K562 (cell line): ENCODE measurements around the gene CD84. TPM values are rescaled to one million over a fixed set of nuclear protein-coding genes. Genes with fewer than 3 reads are reported as not detected.

Experiments
- CBX1 ChIP-seq: sonication (generic); IDR thresholded peaks from 2 replicates; pipeline ENCODE4 v1.6.1; 2016; ENCODE audit warnings: antibody characterized with exemption, low read depth, mild to moderate bottlenecking
- CHCHD3 ChIP-seq: fragments of 250-450 bp; sonication (Bioruptor Pico); IDR thresholded peaks from 2 replicates; pipeline ENCODE4 v2.1.2; 2022; ENCODE audit warnings: mild to moderate bottlenecking
- MCM7 ChIP-seq, 2 experiments: fragments of 450-650 bp; IDR thresholded peaks; 2 replicates each; pipeline ENCODE4 v1.6.1; 2016 to 2018
- NCOA4 ChIP-seq: fragments of 450-650 bp; IDR thresholded peaks from 2 replicates; pipeline ENCODE4 v1.6.1; 2018; ENCODE audit warnings: mild to moderate bottlenecking; ENCODE audit not compliant: partially characterized antibody
- PBX2 ChIP-seq, 2 experiments: IDR thresholded peaks in 1 of 2; conservative IDR thresholded peaks in 1 of 2; 2 replicates each; pipeline ENCODE4 v1.6.1; 2016; ENCODE audit warnings: low read depth in 2 of 2, mild to moderate bottlenecking in 1 of 2, missing compliant biosample characterization in 1 of 2, missing genetic modification characterization in 1 of 2, moderate library complexity in 1 of 2
- PHB ChIP-seq: fragments of 250-450 bp; sonication (Bioruptor Pico); IDR thresholded peaks from 2 replicates; pipeline ENCODE4 v1.5.0; 2021
- RBM34 ChIP-seq: fragments of 200-400 bp; formaldehyde crosslinking; IDR thresholded peaks from 2 replicates; pipeline ENCODE4 v1.6.1; 2018; ENCODE audit warnings: low read length, borderline replicate concordance; ENCODE audit not compliant: insufficient read depth
- ZNF232 ChIP-seq: sonication (generic); formaldehyde crosslinking; IDR thresholded peaks from 2 replicates; pipeline ENCODE4 v1.8.0; 2022; ENCODE audit warnings: mild to moderate bottlenecking, missing genetic modification reagents
- ZNF583 ChIP-seq: fragments of 250-450 bp; sonication (Bioruptor Pico); IDR thresholded peaks from 2 replicates; pipeline ENCODE4 v1.4.0; 2020
- ZNF75A ChIP-seq: fragments of 450-650 bp; formaldehyde crosslinking; IDR thresholded peaks from 2 replicates; pipeline ENCODE4 v1.4.0; 2020; ENCODE audit warnings: mild to moderate bottlenecking
- ZSCAN32 ChIP-seq: fragments of 450-650 bp; formaldehyde crosslinking; IDR thresholded peaks from 2 replicates; pipeline ENCODE4 v1.4.0; 2020; ENCODE audit warnings: mild to moderate bottlenecking, moderate library complexity
- polyA plus RNA-seq, 8 experiments: library from polyadenylated mRNA; depleted of rRNA in 4 of 8; stranded (reverse) in 5 of 8; unstranded in 3 of 8; fragments of >200 nt; fragmentation: Nextera tagmentation in 2 of 8; fragmentation: Illumina TruSeq in 1 of 8; extraction: Ambion mirVana in 2 of 8; extraction: Trizol in 1 of 8; gene quantifications; 2 replicates each; pipeline versions ENCODE4 v1.2.1 to v1.2.3, GENCODE V29; 2011 to 2014; ENCODE audit warnings: inconsistent platforms in 1 of 8, missing spikeins in 1 of 8
- total RNA-seq, 7 experiments: library from RNA; depleted of rRNA in 6 of 7; stranded (reverse); fragments of >200 nt in 6 of 7; fragmentation: Illumina TruSeq in 2 of 7; extraction: Trizol in 2 of 7; gene quantifications; 2 replicates each; pipeline versions ENCODE4 v1.2.1 to v1.2.3, GENCODE V29; 2011 to 2021; ENCODE audit warnings: low replicate concordance in 1 of 7
- TF ChIP-seq, protein P1 (sequence below): sonication (generic); formaldehyde crosslinking; IDR thresholded peaks from 2 replicates; pipeline ENCODE4 v1.8.0; 2022; ENCODE audit warnings: mild to moderate bottlenecking, missing genetic modification reagents

Gene CD84
- total and polyA plus RNA-seq, 9 of the 15 experiments (the other 6 are each of a cell fraction or from before 2014, with no cell fraction given): 0.82 to 6.8 (median 2.0) TPM

- TF ChIP-seq, protein P1, sequence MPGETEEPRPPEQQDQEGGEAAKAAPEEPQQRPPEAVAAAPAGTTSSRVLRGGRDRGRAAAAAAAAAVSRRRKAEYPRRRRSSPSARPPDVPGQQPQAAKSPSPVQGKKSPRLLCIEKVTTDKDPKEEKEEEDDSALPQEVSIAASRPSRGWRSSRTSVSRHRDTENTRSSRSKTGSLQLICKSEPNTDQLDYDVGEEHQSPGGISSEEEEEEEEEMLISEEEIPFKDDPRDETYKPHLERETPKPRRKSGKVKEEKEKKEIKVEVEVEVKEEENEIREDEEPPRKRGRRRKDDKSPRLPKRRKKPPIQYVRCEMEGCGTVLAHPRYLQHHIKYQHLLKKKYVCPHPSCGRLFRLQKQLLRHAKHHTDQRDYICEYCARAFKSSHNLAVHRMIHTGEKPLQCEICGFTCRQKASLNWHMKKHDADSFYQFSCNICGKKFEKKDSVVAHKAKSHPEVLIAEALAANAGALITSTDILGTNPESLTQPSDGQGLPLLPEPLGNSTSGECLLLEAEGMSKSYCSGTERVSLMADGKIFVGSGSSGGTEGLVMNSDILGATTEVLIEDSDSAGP (CRISPR knock-in tag): no peak
- TF ChIP-seq CBX1 (no peak), MCM7 (IDR thresholded peaks at IDR 0.05) (no peak), PBX2 (CRISPR knock-in tag; IDR thresholded peaks at IDR 0.05; ENCODE audit: low read depth) (no peak), PBX2 (tag; conservative IDR thresholded peaks at IDR 0.05; ENCODE audit: low read depth) (no peak), ZNF232 (CRISPR knock-in tag) (no peak), PHB (no peak), ZNF75A (CRISPR knock-in tag) (no peak), ZSCAN32 (CRISPR knock-in tag) (no peak), RBM34 (no peak), CHCHD3 (no peak), NCOA4 (no peak), ZNF583 (no peak)
These were observed 87.3 kb downstream of the CD84 start (continued) for GRCh38 chr1:160491981-160492380.

Other genes starting within 250 kb of the CD84 start
Only the 7 nearest of the 9 such genes appear.
- gene NHLH1, start 212.4 kb downstream of the CD84 start, total RNA-seq (2014; rRNA removed): 0.09 and 0.16 TPM in 2 replicates
- gene NHLH1, start 212.4 kb downstream of the CD84 start, total RNA-seq (2014; rRNA removed; fragmentation: Illumina TruSeq; extraction: Trizol): 0.33 and 0.35 TPM in 2 replicates
- not detected in 2 replicates for gene NHLH1, start 212.4 kb downstream of the CD84 start, total RNA-seq (2015; rRNA removed; fragmentation: Illumina TruSeq; extraction: Trizol)
- gene NHLH1, start 212.4 kb downstream of the CD84 start, total RNA-seq (2021): 0.78 and 0.84 TPM in 2 replicates
- gene NHLH1, start 212.4 kb downstream of the CD84 start, polyA plus RNA-seq (2011; rRNA removed): 0.29 and 0.57 TPM in 2 replicates
- 0.88 and 1.0 TPM in 2 replicates for gene NHLH1, start 212.4 kb downstream of the CD84 start, polyA plus RNA-seq (2014; fragmentation: Illumina TruSeq; extraction: Trizol)
- under 1 TPM; 0.20 to 0.37 TPM for gene NHLH1, start 212.4 kb downstream of the CD84 start, polyA plus RNA-seq (2014; fragmentation: Nextera tagmentation; extraction: Ambion mirVana)
- gene NHLH1, start 212.4 kb downstream of the CD84 start, polyA plus RNA-seq (2014; rRNA removed): 1.3 and 1.4 TPM in 2 replicates
- gene VANGL2, start 178.9 kb downstream of the CD84 start, total RNA-seq (2014; rRNA removed): 0.82 and 1.1 TPM in 2 replicates
- gene VANGL2, start 178.9 kb downstream of the CD84 start, total RNA-seq (2014; rRNA removed; fragmentation: Illumina TruSeq; extraction: Trizol): 0.95 and 1.1 TPM in 2 replicates
- gene VANGL2, start 178.9 kb downstream of the CD84 start, total RNA-seq (2015; rRNA removed; fragmentation: Illumina TruSeq; extraction: Trizol): 0.98 and 1.1 TPM in 2 replicates
- 3.4 and 3.8 TPM in 2 replicates for gene VANGL2, start 178.9 kb downstream of the CD84 start, total RNA-seq (2021)
- 4.0 and 4.4 TPM in 2 replicates for gene VANGL2, start 178.9 kb downstream of the CD84 start, polyA plus RNA-seq (2011; rRNA removed)
- gene VANGL2, start 178.9 kb downstream of the CD84 start, polyA plus RNA-seq (2014; fragmentation: Illumina TruSeq; extraction: Trizol): 3.5 TPM in 2 replicates
- gene VANGL2, start 178.9 kb downstream of the CD84 start, polyA plus RNA-seq (2014; fragmentation: Nextera tagmentation; extraction: Ambion mirVana): under 1 TPM; 0.28 to 0.42 TPM
- gene VANGL2, start 178.9 kb downstream of the CD84 start, polyA plus RNA-seq (2014; rRNA removed): 3.7 and 3.9 TPM in 2 replicates
- 0.94 and 1.1 TPM in 2 replicates for gene SLAMF6, start 56.2 kb downstream of the CD84 start, total RNA-seq (2014; rRNA removed)
- 1.8 and 2.0 TPM in 2 replicates for gene SLAMF6, start 56.2 kb downstream of the CD84 start, total RNA-seq (2014; rRNA removed; fragmentation: Illumina TruSeq; extraction: Trizol)
- gene SLAMF6, start 56.2 kb downstream of the CD84 start, total RNA-seq (2015; rRNA removed; fragmentation: Illumina TruSeq; extraction: Trizol): 3.9 and 4.8 TPM in 2 replicates
- 0.87 and 1.0 TPM in 2 replicates for gene SLAMF6, start 56.2 kb downstream of the CD84 start, total RNA-seq (2021)
- 0.70 and 0.77 TPM in 2 replicates for gene SLAMF6, start 56.2 kb downstream of the CD84 start, polyA plus RNA-seq (2011; rRNA removed)
- gene SLAMF6, start 56.2 kb downstream of the CD84 start, polyA plus RNA-seq (2014; fragmentation: Illumina TruSeq; extraction: Trizol): 2.0 and 2.9 TPM in 2 replicates
- 1 to 10 TPM in 1 of 2 experiments, under 1 TPM in 1; 0.56 to 1.7 TPM for gene SLAMF6, start 56.2 kb downstream of the CD84 start, polyA plus RNA-seq (2014; fragmentation: Nextera tagmentation; extraction: Ambion mirVana)
- gene SLAMF6, start 56.2 kb downstream of the CD84 start, polyA plus RNA-seq (2014; rRNA removed): 0.90 and 1.6 TPM in 2 replicates
- not detected in 2 replicates for gene SLAMF1, start 67.5 kb upstream of the CD84 start, total RNA-seq (2014; rRNA removed)
- not detected in 2 replicates for gene SLAMF1, start 67.5 kb upstream of the CD84 start, total RNA-seq (2014; rRNA removed; fragmentation: Illumina TruSeq; extraction: Trizol)
- gene SLAMF1, start 67.5 kb upstream of the CD84 start, total RNA-seq (2015; rRNA removed; fragmentation: Illumina TruSeq; extraction: Trizol): 0.04 and 0.15 TPM in 2 replicates
- gene SLAMF1, start 67.5 kb upstream of the CD84 start, total RNA-seq (2021): 0.11 and 0.22 TPM in 2 replicates
- gene SLAMF1, start 67.5 kb upstream of the CD84 start, polyA plus RNA-seq (2011; rRNA removed): not detected in 2 replicates
- 0.08 TPM in 1 of 2 replicates, not detected in the other for gene SLAMF1, start 67.5 kb upstream of the CD84 start, polyA plus RNA-seq (2014; fragmentation: Illumina TruSeq; extraction: Trizol)
- gene SLAMF1, start 67.5 kb upstream of the CD84 start, polyA plus RNA-seq (2014; fragmentation: Nextera tagmentation; extraction: Ambion mirVana): under 1 TPM; 0.04 to 0.13 TPM
- 0.17 TPM in 1 of 2 replicates, not detected in the other for gene SLAMF1, start 67.5 kb upstream of the CD84 start, polyA plus RNA-seq (2014; rRNA removed)
- 0.53 TPM in 1 of 2 replicates, not detected in the other for gene CD48, start 132.3 kb upstream of the CD84 start, total RNA-seq (2014; rRNA removed)
- gene CD48, start 132.3 kb upstream of the CD84 start, total RNA-seq (2014; rRNA removed; fragmentation: Illumina TruSeq; extraction: Trizol): 0.11 and 0.38 TPM in 2 replicates
- gene CD48, start 132.3 kb upstream of the CD84 start, total RNA-seq (2015; rRNA removed; fragmentation: Illumina TruSeq; extraction: Trizol): 0.40 and 0.94 TPM in 2 replicates
- gene CD48, start 132.3 kb upstream of the CD84 start, total RNA-seq (2021): 0.42 and 0.65 TPM in 2 replicates
- not detected in 2 replicates for gene CD48, start 132.3 kb upstream of the CD84 start, polyA plus RNA-seq (2011; rRNA removed)
- gene CD48, start 132.3 kb upstream of the CD84 start, polyA plus RNA-seq (2014; fragmentation: Illumina TruSeq; extraction: Trizol): 0.10 and 0.24 TPM in 2 replicates
- gene CD48, start 132.3 kb upstream of the CD84 start, polyA plus RNA-seq (2014; fragmentation: Nextera tagmentation; extraction: Ambion mirVana): under 1 TPM in 1 of 2 experiments, not detected in 1; 0.27 TPM
- gene CD48, start 132.3 kb upstream of the CD84 start, polyA plus RNA-seq (2014; rRNA removed): 0.18 and 0.30 TPM in 2 replicates
- gene SLAMF7, start 159.8 kb upstream of the CD84 start, total RNA-seq (2014; rRNA removed): 0.12 TPM in 1 of 2 replicates, not detected in the other
- gene SLAMF7, start 159.8 kb upstream of the CD84 start, total RNA-seq (2014; rRNA removed; fragmentation: Illumina TruSeq; extraction: Trizol): 0.11 and 0.19 TPM in 2 replicates
- gene SLAMF7, start 159.8 kb upstream of the CD84 start, total RNA-seq (2015; rRNA removed; fragmentation: Illumina TruSeq; extraction: Trizol): 0.18 and 0.23 TPM in 2 replicates
- 0.35 and 0.49 TPM in 2 replicates for gene SLAMF7, start 159.8 kb upstream of the CD84 start, total RNA-seq (2021)
- not detected in 2 replicates for gene SLAMF7, start 159.8 kb upstream of the CD84 start, polyA plus RNA-seq (2011; rRNA removed)
- gene SLAMF7, start 159.8 kb upstream of the CD84 start, polyA plus RNA-seq (2014; fragmentation: Illumina TruSeq; extraction: Trizol): 0.22 and 0.36 TPM in 2 replicates
- gene SLAMF7, start 159.8 kb upstream of the CD84 start, polyA plus RNA-seq (2014; fragmentation: Nextera tagmentation; extraction: Ambion mirVana): under 1 TPM; 0.17 to 0.39 TPM
- 0.19 and 1.2 TPM in 2 replicates for gene SLAMF7, start 159.8 kb upstream of the CD84 start, polyA plus RNA-seq (2014; rRNA removed)
- gene LY9, start 216.7 kb upstream of the CD84 start, total RNA-seq (2014; rRNA removed): not detected in 2 replicates
- gene LY9, start 216.7 kb upstream of the CD84 start, total RNA-seq (2014; rRNA removed; fragmentation: Illumina TruSeq; extraction: Trizol): not detected in 2 replicates
- not detected in 2 replicates for gene LY9, start 216.7 kb upstream of the CD84 start, total RNA-seq (2015; rRNA removed; fragmentation: Illumina TruSeq; extraction: Trizol)
- gene LY9, start 216.7 kb upstream of the CD84 start, total RNA-seq (2021): not detected in 2 replicates
- gene LY9, start 216.7 kb upstream of the CD84 start, polyA plus RNA-seq (2011; rRNA removed): not detected in 2 replicates
- not detected in 2 replicates for gene LY9, start 216.7 kb upstream of the CD84 start, polyA plus RNA-seq (2014; fragmentation: Illumina TruSeq; extraction: Trizol)
- not detected for gene LY9, start 216.7 kb upstream of the CD84 start, polyA plus RNA-seq (2014; fragmentation: Nextera tagmentation; extraction: Ambion mirVana)
- not detected in 2 replicates for gene LY9, start 216.7 kb upstream of the CD84 start, polyA plus RNA-seq (2014; rRNA removed)